GM12878 (cell line): ENCODE results near the gene ST6GALNAC3. TPM values are rescaled to one million over a fixed set of nuclear protein-coding genes. Genes with fewer than 3 reads are reported as not detected.

Source experiments
- ATAC-seq: fragments of 200-7000 bp; cut with Tn5 transposase; 3 replicates; pipeline ENCODE4 v1.9.1; 2020; ENCODE audit warnings: mild to moderate bottlenecking, moderate library complexity
- BruUV-seq: library from RNA; stranded (reverse); fragments of 400-500 nt; replicated peaks from 2 replicates; lab custom pipeline; 2021; lab: Mats Ljungman, UMichigan
- CTCF ChIA-PET: fragments of 300-600 bp; sonication (Branson Sonifier 250); formaldehyde crosslinking; extraction: SDS; loops from one replicate; lab custom pipeline; 2021; ENCODE audit warnings: inconsistent platforms; lab: Yijun Ruan, JAX
- POLR2A ChIA-PET: fragments of 350-600 bp; formaldehyde crosslinking; extraction: SDS; loops from one replicate; lab custom pipeline; 2021; ENCODE audit warnings: inconsistent platforms; lab: Charles Lee
- RAD21 ChIA-PET: fragments of 300-600 bp; sonication (Branson Sonifier 250); formaldehyde crosslinking; loops from one replicate; lab custom pipeline; 2023; ENCODE audit warnings: antibody characterized with exemption; ENCODE audit not compliant: unreplicated experiment; lab: Charles Lee
- SMC1A ChIA-PET: fragments of 300-600 bp; sonication (Branson Sonifier 250); formaldehyde crosslinking; loops from one replicate; lab custom pipeline; 2023; ENCODE audit not compliant: unreplicated experiment, uncharacterized antibody; lab: Charles Lee
- DNase-seq: peaks from one replicate; pipeline ENCODE4 v3.0.0-alpha.2; 2011; ENCODE audit warnings: low read depth, low spot score
- FAIRE-seq: peaks from 3 replicates; lab custom pipeline; 2011; peaks lifted over from hg19 to GRCh38; lab: Jason Lieb, UNC
- H2AFZ ChIP-seq: 2 replicates; pipeline ENCODE4 v1.6.0; 2011; ENCODE audit warnings: low read depth, low read length, control low read depth; ENCODE audit not compliant: control insufficient read depth
- H3K27ac ChIP-seq: 2 replicates; pipeline ENCODE4 v1.5.1; 2011; ENCODE audit warnings: control low read depth; ENCODE audit not compliant: control insufficient read depth, insufficient read depth
- H3K27me3 ChIP-seq, 2 experiments: replicated peaks in 1 of 2; 2 replicates each; pipeline versions ENCODE4 v1.6.0 to v1.6.1; 2011; ENCODE audit warnings: low read length in 1 of 2; ENCODE audit not compliant: control insufficient read depth in 2 of 2, insufficient read depth in 2 of 2
- H3K36me3 ChIP-seq, 2 experiments: 2 replicates each; pipeline ENCODE4 v1.5.1; 2011; ENCODE audit warnings: low read length in 1 of 2; ENCODE audit not compliant: control insufficient read depth in 2 of 2, insufficient read depth in 2 of 2
- H3K4me1 ChIP-seq: 2 replicates; pipeline ENCODE4 v1.6.1; 2011; ENCODE audit warnings: mild to moderate bottlenecking, low read length, moderate library complexity, mixed read lengths; ENCODE audit not compliant: control insufficient read depth, insufficient read depth
- H3K4me2 ChIP-seq: 2 replicates; pipeline ENCODE4 v1.6.0; 2011; ENCODE audit warnings: control low read depth; ENCODE audit not compliant: control insufficient read depth, insufficient read depth
- H3K4me3 ChIP-seq: fragments of 200-600 bp; sonication (generic); 2 replicates; pipeline ENCODE4 v1.5.1; 2016
- H3K79me2 ChIP-seq: 2 replicates; pipeline ENCODE4 v1.6.0; 2011; ENCODE audit warnings: low read length; ENCODE audit not compliant: control insufficient read depth, insufficient read depth
- H3K9ac ChIP-seq: 2 replicates; pipeline ENCODE4 v1.8.0; 2011; ENCODE audit warnings: low read length, control low read depth, mixed read lengths; ENCODE audit not compliant: control insufficient read depth, insufficient read depth
- H3K9me3 ChIP-seq: replicated peaks from 3 replicates; pipeline ENCODE4 v1.5.1; 2011; ENCODE audit warnings: mild to moderate bottlenecking, low read length; ENCODE audit not compliant: control insufficient read depth, insufficient read depth
- H4K20me1 ChIP-seq: 2 replicates; pipeline ENCODE4 v1.6.0; 2011; ENCODE audit not compliant: control insufficient read depth, insufficient read depth
- BCL3 ChIP-seq: IDR thresholded peaks from 2 replicates; pipeline ENCODE4 v1.6.1; 2011; ENCODE audit warnings: borderline replicate concordance, low read depth, mild to moderate bottlenecking, moderate library complexity, low read length; ENCODE audit not compliant: insufficient read depth, poor library complexity, severe bottlenecking
- DPF2 ChIP-seq: fragments of 450-650 bp; IDR thresholded peaks from 2 replicates; pipeline ENCODE4 v1.6.1; 2017; ENCODE audit warnings: mild to moderate bottlenecking
- POLR2AphosphoS5 ChIP-seq: IDR thresholded peaks from 2 replicates; pipeline ENCODE4 v1.6.1; 2011; ENCODE audit warnings: mild to moderate bottlenecking, low read length, inconsistent platforms
- RELB ChIP-seq: fragments of 450-650 bp; IDR thresholded peaks from 2 replicates; pipeline ENCODE4 v1.6.1; 2017; ENCODE audit warnings: low read depth, mild to moderate bottlenecking, moderate library complexity
- REST ChIP-seq: IDR thresholded peaks from 2 replicates; pipeline ENCODE4 v1.6.1; 2012; ENCODE audit warnings: mild to moderate bottlenecking, low read depth, low read length
- ZNF687 ChIP-seq: fragments of 450-650 bp; IDR thresholded peaks from 2 replicates; pipeline ENCODE4 v1.6.1; 2017; ENCODE audit warnings: mild to moderate bottlenecking, moderate library complexity
- WGBS: methylation state at CpG from one replicate; pipeline ENCODE4 v1.1.6; 2016; ENCODE audit warnings: low lambda C conversion rate; ENCODE audit not compliant: insufficient replicate concordance, insufficient coverage; ENCODE audit errors: missing lambda C conversion rate; 5-methylcytosine and 5-hydroxymethylcytosine counted together
- in situ Hi-C: fragments of 300-500 bp; cut with MboI; formaldehyde crosslinking; loops from 9 replicates; pipeline ENCODE4 v1.14.3; 2018; ENCODE audit warnings: mixed read lengths
- intact Hi-C: fragments of 100-400 bp; cut with micrococcal nuclease; formaldehyde crosslinking; loops from one replicate; pipeline ENCODE4 v1.14.2; 2022; ENCODE audit not compliant: unreplicated experiment
- polyA plus RNA-seq, 11 experiments: library from polyadenylated mRNA; depleted of rRNA in 4 of 11; unstranded in 6 of 11; stranded (reverse) in 5 of 11; fragments of >200 nt; fragmentation: Nextera tagmentation in 4 of 11; fragmentation: Illumina TruSeq in 1 of 11; extraction: Ambion mirVana in 4 of 11; extraction: Trizol in 1 of 11; gene quantifications; 1 replicate in 1 of 11; 2 replicates in 10 of 11; pipeline versions ENCODE4 v1.2.1 to v1.2.3, GENCODE V29; 2011 to 2016; ENCODE audit warnings: inconsistent platforms in 2 of 11, missing spikeins in 2 of 11, low read depth in 1 of 11
- total RNA-seq, 4 experiments: library from RNA; depleted of rRNA in 3 of 4; stranded (reverse); fragments of >200 nt in 3 of 4; fragmentation: Illumina TruSeq in 1 of 4; extraction: Trizol in 1 of 4; gene quantifications; 2 replicates each; pipeline versions ENCODE4 v1.2.1 to v1.2.3, GENCODE V29; 2013 to 2021

Gene ST6GALNAC3
- total and polyA plus RNA-seq, 10 of the 15 experiments (the other 5 are each of a cell fraction or from before 2014, with no cell fraction given), result 0.04 to 0.68 (median 0.18) TPM; not detected in 3

GRCh38 chr1:76668046-76668445 is 593.5 kb downstream of the ST6GALNAC3 start (continued):
- TF ChIP-seq RELB (0 out of 2 replicates have a peak, but pooled peaks have one; percentile 25), ZNF687 (peak; percentile 96), DPF2 (no peak; the same call in 1 of the 2 replicates), POLR2AphosphoS5 (no peak)

- in situ Hi-C loops (no loop called here), intact Hi-C loops (no loop called here)
- RAD21 ChIA-PET, result no interaction called here
- FAIRE-seq (no peak), DNase-seq (no peak), ATAC-seq (no peak)
- 37% methylated on average over 4 of the region's 4 CpGs for WGBS
- CTCF ChIA-PET, result no interaction called here
- POLR2A ChIA-PET, result no interaction called here
- SMC1A ChIA-PET, result interaction anchor here (0.8 to 1.5 kb wide), 3 partner anchors 12 to 40 kb away, joined by 3 read pairs; no protein-coding TSS in a partner anchor
- H3K36me3 ChIP-seq, result no peaks in the 10 kb centered on the region
- H4K20me1 ChIP-seq, result no peaks in the 10 kb centered on the region
- no peak overlapping the region for H3K27ac ChIP-seq
- no peak overlapping the region for H3K4me3 ChIP-seq
- no peaks in the 10 kb centered on the region for H3K27me3 ChIP-seq
- BruUV-seq, result no TSS peak
- H3K9ac ChIP-seq, result no peak overlapping the region
- H3K79me2 ChIP-seq, result no peaks in the 10 kb centered on the region
- no peak overlapping the region for H3K4me2 ChIP-seq
- no peak overlapping the region for H2AFZ ChIP-seq
- no peaks in the 10 kb centered on the region for H3K4me1 ChIP-seq
- no peaks in the 10 kb centered on the region for H3K9me3 ChIP-seq
- TF ChIP-seq REST, result no peak
- no peak for TF ChIP-seq BCL3
Measured at GRCh38 chr1:76669131-76669530, 594.6 kb downstream of the ST6GALNAC3 start.
